Lower leg skin (tissue), 3 donors: ENCODE measurements around the gene CAPS.

Experiments used
- POLR2A ChIP-seq, 2 donors: fragments of 450-650 bp; IDR thresholded peaks; one replicate each; pipeline ENCODE4 v1.6.1; 2016 to 2017; ENCODE audit warnings: antibody characterized with exemption in 2 of 2, mild to moderate bottlenecking in 1 of 2, moderate library complexity in 1 of 2
- TF ChIP-seq, protein P1 (sequence below), 3 donors: fragments of 450-650 bp; IDR thresholded peaks; one replicate each; pipeline ENCODE4 v1.5.1; 2016; ENCODE audit warnings: antibody characterized with exemption in 3 of 3, mild to moderate bottlenecking in 3 of 3, moderate library complexity in 2 of 3

DNA sequence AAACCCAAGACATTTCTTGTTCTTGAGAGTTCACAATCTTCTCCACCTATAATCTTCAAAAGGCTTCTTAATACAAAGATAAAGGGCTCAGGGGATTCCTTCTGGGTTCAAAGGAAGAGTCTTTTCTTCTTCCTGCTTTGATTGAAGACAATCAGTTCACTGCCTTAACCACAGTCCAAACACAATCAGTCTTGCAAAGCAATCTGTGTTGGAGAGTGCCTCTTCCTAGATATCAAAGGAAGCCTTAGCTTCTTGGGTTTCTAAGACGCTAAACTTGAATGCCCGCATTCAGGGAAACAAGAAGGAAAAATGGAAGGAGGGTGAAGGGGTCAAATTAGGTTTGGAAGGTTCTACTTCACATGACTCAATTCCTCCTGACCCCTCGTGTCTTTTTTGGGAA is 36.7 kb downstream of the CAPS start:
- TF ChIP-seq, protein P1, sequence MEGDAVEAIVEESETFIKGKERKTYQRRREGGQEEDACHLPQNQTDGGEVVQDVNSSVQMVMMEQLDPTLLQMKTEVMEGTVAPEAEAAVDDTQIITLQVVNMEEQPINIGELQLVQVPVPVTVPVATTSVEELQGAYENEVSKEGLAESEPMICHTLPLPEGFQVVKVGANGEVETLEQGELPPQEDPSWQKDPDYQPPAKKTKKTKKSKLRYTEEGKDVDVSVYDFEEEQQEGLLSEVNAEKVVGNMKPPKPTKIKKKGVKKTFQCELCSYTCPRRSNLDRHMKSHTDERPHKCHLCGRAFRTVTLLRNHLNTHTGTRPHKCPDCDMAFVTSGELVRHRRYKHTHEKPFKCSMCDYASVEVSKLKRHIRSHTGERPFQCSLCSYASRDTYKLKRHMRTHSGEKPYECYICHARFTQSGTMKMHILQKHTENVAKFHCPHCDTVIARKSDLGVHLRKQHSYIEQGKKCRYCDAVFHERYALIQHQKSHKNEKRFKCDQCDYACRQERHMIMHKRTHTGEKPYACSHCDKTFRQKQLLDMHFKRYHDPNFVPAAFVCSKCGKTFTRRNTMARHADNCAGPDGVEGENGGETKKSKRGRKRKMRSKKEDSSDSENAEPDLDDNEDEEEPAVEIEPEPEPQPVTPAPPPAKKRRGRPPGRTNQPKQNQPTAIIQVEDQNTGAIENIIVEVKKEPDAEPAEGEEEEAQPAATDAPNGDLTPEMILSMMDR (IDR thresholded peaks at IDR 0.05): no peak
- TF ChIP-seq POLR2A (IDR thresholded peaks at IDR 0.05): no peak
